Stimulated activated CD8-positive, alpha-beta memory T cell treated with anti-CD3 and anti-CD28 coated beads, Interleukin-2, amount 100 ng/mL, for 48 hours (primary cell): Measurements from ENCODE around the gene PPFIBP2.

Source experiments
- DNase-seq, 2 donors: peaks; one replicate each; pipeline ENCODE4 v3.0.0-alpha.2; 2020; ENCODE audit warnings: low read depth in 2 of 2

PPFIBP2 gene

DNA sequence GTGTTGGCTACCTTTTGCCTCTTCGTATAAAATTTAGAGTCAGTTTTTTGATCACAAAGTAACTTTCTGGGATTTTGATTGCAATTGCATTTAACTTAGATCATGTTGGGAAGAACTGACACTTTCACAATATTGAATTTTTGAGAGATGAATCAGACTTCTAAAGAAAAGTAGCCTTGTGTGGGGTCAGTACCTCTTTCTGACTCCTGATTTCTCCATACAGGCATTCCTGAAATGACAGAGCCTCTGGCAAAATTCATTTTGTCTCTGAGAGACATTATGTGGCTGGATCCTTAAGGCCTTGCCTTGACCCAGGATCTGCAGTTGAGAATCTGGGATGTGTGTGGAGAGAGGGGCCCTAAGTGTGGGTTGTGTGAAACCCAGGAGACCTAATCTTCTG, 37.8 kb downstream of the PPFIBP2 start:
- DNase-seq: no peak

DNA sequence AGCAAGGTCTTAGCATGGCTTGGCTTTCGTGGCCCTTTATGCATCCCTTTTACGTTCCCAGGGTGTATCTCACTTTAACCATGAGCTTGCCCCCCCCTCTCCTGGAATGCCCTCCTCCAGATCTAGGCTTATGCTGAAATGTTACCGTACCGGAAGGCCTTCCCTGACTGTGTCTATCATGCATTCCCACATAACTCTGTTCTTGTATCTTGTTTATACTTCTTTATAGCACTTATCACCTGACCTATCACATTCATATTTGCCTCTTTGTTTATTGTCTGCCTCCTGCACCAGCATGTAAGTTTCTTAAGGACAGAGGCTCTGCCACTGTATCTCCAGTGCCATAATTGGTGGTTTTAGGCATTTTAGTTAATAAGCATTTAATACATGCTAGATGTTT, 38.9 kb downstream of the PPFIBP2 start:
- no peak for DNase-seq

DNA sequence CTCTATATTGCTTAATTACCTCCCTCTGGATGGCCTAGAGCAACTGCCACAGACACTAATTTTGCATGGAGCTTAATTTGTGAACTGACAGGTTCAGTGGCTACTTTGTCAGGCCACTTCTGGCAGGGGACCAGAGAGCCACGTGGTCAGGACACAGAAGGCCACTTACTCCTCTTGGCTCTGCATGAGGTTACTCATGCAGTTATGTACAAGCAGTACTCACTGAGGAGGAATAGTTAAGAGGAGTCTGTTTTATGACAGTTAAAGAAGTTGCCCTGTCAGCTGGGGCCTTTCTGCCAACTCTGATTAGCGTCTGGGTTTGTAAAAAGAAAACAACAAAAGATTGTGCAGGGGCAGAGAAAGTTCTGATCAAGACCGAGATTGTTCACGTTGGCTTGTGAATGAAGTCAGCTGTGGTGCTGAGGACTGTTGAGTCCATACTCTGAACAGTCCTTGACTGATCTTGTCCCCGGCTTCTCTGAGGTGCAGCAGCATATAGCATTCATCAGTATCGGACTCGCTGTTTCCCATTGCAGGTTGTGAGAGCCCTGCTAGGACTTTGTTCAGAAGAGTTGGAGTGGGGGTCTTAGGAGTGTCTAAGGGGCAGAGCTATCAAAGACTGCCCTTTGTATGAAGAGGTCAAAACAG, 41.4 kb downstream of the PPFIBP2 start:
- no peak for DNase-seq

DNA sequence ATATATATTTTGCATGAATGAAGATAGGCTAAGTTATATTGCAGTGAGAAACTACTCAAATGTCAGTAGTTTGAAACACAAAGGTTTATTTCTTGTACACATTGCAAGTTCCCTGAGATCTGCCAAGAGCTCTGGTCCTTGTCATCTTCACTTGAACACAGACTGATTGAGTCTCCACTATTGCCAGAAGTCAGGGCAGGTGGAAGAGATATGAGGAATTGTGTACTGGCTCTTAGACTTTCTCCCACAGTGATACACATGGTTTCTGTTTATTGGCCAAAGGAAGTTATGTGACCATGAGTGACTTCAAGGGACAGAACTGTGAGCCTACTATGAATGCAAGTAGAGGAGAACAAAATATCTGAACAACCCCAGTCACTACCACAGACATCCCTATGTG, 44.2 kb downstream of the PPFIBP2 start:
- no peak for DNase-seq

DNA sequence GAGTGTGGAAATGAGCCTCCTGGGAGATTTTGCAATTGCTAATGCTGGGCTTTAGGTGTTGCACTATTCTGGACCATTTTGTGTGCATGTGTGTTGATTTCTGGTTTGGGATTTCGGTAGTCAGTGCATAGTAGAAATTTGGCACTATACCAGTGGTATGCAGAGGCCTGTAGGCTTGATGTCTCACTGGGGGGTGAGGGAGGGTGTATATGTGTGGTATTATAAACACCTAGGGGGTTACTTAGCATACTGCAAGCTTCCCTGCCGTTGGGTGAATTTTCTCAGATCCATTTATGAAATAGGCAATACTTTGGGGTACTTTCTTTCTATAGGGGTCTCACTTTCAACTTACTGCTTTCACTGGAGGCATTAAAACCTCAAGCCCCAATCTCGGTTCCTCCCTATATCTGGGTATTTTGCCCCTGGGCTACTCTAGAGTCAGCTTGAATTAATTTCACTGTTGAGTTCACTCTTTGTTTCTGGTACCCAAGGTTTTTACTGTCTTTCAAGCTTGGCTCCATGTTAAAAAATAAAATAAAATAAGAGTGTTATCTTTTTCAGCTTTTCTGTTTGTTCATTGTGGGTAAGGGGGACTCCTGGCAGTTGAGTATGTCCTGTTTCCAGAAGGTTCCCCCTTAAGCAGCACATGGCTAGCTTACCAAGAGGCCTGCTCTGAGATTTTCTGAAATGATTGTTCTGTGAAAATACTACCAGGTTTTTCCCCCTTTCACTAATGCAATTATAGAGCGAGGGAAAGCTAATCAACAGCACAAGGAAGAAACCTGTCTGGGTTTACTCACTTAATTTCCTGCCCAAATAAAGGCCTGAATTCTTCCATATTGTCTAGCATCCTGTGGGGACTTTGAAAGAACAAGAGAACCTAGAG, 45.8 kb downstream of the PPFIBP2 start:
- DNase-seq: no peak

DNA sequence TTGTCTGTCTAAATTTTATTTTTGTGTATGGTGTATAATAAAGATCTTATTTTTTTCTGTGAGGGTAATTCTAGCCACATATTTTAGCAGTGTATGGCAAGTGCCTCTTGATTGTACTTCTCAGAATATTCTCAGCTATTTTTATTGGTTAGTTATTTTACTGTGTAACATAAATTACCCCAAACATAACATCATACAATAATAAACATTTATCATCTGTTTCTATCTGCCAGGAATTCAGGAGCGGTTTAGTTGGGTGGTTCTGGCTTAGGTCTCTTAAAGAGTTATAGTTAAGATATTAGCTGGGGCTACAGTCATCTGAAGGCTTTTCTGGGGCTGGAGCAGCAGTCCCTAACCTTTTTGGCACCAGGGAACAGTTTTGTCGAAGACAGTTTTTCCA, 47.8 kb downstream of the PPFIBP2 start:
- DNase-seq: no peak

DNA sequence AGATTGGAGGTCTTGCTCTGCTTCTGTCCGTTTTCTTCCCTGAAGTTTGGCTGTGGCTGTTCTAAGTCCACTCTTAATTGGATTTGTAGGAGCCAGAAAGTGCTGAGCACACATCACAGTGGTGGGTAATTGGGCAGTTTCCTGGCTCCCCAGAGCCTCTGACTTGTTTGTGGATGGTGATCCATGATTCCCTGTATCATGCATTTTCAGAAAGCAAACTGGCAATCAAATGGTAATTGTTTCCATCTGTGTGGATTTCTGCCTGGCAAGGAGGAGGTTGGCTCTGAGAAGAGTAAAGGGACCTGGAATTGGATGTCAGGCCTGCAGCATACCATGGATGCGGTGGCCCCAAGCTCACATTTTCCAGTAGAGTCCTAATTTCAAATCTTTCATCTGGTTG, 49.5 kb downstream of the PPFIBP2 start:
- DNase-seq: no peak

DNA sequence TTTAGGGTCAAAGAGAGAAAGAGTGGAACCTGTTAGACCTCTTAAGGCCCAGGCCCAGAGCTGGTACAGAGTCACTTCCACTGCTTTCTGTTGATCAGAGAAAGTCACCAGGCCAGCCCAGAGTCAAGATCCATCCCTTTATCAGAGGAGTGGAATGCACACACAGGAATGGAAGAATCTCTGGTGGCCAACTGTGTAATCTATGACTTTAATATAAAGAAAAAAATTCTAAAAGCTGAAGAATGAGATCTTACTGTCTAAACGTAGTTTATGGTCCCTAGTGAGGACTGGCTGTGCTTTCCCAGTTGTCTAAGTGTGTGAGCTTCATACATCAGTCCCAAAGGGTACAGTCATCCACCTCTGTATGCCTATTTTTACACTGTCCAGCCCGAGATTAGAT, 51.0 kb downstream of the PPFIBP2 start:
- DNase-seq: no peak

DNA sequence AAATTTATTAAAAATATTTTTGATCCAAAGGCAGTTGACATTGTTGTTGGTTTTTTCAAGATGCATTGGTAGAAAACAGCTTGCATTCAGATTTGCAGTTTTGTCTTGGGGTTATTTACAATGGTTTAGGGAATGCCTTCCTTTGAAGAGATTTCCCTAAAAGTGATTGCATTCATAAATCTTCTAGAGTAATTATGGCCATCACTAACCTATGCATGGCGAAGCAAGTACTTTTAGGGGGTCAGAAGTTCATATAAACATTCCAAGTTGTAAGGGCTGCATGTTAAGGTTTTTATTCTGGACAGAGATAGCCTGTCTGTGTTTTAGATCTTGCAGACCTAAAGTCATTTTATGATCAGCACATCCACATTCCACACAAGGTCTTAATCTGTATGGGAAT, 53.5 kb downstream of the PPFIBP2 start:
- DNase-seq: no peak

DNA sequence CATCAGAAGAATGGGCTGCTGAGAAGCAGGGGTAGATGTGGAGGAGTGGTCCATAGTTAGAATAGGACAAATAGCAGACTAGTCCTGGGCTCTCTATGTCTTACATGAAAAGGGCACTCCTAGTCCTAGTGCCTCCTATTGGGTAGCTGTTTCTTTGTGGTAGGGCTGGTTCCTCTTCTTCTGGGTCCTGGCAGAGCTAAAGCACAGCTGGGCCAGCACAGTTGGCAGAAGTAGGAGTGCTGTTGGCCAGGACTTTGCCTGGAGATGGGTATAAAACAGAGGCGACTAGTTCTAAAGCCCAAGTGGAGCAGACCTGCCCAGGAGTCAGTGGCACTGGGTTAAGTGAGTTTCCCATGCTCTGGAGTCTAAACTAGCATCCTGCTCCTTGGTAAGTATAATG, 55.2 kb downstream of the PPFIBP2 start:
- no peak for DNase-seq

DNA sequence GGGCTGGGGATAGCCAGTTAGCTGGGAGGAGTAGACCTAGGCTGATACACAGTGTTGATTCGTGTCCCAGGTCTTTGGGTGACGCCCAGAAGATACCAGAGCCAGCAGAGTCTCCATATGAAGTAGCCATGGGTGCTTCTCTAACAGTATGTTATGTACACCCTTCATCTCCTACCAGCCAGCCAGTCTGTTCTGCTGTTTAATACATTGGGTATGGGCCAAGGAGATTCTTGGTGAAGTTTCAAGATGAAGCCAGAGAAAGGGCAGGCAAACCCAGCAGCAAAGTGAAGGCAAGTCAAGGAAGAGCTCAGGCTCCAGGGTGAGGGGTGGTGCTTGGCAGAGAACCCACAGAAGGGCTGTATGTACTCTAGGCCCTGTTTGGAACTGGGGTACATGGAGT, 56.4 kb downstream of the PPFIBP2 start:
- no peak for DNase-seq

DNA sequence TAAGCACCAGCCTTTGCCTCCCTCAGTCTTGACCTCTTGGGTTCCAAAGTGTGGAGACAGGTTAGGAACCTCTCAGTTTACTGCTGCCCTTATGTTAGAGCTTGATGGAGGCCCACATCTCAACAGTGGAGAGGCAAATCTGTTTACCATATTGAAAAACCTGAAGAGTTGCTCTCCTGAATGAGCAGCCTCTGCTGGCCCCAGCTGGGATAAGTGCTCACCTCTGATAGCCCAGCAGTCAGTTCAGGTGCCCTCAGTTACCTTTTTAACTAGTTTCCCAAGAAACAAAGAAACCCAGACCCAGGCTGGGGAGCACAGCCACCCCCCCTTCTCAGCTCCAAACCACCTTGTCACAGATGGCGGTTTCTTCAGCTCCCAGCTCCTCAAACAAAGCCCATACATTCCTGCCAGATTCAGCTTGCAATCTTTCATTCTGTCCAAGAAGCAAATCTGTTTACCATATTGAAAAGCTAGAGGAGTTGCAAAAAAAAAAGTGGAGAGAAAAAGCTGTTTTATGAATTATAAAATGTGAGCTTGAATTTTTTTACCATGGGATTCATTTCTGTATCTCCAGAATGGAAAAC, 57.2 kb downstream of the PPFIBP2 start:
- no peak for DNase-seq

DNA sequence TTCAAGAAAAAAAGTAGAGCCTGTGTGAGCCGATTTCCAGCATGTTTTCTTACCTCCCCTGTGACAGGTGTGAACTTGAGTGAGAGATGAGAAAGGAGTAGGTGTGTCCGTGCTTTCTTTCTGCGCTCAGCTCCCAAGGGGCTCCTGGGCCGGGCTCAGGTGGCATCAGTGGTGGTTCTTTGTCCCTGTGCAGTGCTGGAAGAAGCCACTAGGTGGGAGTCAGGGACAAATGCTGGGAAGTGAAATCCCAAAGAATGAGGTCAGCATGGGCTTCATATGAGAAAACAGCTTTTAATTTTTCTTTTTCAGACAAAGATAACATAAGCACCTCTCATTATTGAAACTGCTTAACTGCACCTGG, 57.8 kb downstream of the PPFIBP2 start:
- DNase-seq: peak in 1 of 2 donors; percentile 8

DNA sequence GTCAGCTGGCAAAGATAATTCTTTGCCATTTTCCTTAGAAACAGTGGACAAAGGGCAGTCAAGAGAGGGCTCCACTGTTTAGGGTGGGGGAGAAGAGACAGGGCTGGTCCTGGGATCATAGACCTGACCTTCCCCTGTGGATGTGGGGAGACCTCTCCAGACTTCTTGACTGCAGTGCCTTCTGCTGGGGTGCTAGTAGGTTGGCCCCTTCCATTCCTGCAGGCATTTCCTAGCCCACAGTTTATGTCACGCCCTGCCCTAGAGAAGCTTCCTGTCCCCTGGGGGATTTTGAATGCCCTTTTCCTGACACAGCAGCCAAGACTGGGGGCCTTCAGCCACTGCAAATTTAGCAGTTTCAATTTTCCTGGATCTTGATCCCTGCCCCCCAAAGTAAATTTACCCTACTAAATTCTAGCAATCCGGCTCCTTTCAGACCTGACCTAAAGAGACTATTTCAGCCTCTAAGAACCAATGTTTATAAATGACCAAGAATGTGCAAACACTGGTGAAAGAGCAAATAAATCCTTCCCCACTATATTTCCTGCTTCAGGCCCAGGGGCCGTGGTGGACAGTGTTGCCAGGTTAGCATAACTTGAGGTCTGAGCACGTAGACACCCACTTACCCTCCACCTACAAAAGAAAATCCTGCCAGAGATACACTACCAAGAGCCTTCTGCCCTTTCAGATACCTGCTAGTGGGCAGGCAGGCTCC, 58.4 kb downstream of the PPFIBP2 start:
- no peak for DNase-seq

DNA sequence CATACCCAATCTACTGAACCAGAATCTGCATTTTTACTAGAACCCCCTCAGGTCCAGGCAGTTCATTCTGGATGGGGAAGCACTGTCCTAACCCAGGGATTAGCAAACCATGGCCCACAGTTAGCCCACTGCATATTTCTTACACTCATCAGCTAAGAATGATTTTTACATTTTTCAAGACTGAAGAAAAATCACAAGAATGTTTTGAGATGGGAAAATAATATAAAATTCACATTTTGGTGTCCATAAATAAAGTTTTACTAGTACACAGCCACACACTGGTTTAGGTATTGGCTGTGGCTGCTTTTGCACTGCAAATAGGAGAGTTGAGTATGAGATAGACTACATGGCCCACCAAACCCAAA, 59.4 kb downstream of the PPFIBP2 start:
- DNase-seq: no peak

DNA sequence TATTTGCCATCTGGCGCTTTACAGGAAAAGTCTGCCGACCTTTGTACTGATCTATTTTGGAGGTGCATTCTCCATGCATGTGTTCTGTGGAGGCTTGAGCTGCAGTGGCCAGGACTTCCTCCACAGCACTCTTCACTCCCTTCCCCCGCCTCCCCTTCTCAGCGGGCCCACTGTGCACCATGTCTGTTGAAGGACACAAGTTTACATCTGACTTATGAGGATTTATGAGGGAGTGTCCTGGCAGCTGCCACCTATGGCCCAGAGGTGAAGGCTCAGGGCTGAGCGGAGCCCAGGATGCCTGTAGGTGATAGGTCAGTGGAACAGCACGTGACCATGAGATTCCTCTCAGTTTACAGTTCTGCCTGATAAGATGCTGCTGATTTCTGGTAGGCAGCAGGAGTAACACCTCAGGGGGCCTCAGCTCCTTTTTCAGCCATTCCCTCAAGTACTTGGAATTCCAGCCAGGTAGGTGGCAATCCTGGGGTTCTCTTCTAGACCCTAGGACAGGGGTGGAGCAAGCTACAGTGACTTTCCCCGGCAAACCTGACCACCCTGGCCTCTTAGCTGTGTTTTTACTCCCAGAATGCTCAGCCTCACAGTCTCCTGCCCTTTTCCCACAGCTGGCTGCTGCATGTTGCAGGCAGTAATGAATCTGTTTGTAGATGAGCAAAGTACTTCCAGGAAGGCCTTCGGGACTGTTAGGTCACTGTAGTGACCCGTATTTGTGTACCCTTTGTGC, 59.9 kb downstream of the PPFIBP2 start:
- DNase-seq: no peak

DNA sequence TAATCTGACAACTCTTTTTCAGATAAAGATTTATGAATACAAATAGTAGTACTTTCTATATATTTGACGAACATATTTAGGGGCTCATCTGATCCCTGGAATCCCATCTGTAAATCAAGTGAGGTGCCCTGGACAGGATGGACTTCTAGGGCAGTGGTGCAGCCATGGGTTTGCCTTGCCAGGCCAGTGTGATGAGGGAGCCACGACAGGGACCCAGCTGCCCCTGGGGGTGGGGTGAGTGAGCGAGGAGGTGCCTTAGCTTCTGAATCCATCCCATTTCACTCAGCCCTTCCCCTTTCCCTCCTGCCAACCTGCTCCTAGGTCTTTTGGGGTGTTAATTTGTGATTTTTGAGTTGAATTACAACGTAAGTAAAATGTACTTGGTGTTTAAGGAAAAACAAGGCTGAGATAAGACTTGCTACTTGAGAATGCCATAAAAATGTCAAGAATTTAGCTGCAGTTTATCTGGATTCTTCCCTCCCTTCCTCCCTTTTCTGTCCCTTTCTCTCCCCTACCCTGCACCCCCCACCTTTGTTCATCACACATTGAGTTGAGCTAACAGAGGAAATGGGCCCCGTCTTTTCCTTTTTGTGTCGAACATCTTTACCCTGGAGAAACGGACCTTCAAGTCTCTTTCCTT, 60.8 kb downstream of the PPFIBP2 start:
- DNase-seq: no peak

DNA sequence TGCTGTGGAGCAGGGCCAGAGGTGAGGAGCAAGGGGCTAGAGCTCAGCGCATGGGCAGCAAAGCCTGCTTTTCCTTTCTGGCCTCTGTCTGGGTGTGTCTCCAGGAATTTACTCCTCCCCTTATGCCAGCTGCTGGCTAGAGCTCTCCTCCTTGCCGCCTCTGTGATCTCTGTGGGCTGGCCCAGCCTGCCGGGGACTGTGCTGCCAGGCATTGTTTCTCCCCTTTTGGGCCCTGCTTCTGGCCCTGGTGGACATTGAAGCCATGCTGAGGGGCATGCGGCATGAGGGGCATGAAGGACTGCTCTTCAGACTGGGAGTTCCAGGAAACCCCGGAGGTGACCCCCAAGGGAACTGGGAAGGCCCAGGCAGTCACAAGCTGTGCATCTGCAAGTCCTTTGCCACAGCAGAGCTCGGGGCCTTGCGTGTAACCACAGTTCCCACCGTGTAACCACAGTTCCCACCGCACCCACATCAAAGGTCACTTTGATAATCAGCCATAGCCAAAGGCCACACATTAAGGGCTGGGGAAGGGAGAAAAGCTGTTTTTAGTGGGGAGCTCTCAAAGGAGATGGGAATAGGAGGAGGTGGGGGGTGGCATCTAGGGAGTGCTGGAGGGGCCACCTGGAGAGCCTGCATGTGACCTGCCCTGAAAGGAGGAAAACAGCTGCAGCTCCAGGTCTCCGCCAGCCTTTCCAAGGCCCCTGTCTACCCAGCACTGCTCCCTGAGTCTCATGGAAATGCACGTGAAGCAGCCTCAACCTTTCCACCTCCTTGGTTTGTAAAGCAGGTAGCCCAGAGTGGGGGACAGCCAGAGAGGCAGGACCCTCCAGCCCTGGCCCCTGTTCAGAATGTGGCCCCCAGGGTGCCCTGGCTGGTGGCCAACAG, 62.3 kb downstream of the PPFIBP2 start:
- peak in 1 of 2 donors; percentile 10 for DNase-seq

DNA sequence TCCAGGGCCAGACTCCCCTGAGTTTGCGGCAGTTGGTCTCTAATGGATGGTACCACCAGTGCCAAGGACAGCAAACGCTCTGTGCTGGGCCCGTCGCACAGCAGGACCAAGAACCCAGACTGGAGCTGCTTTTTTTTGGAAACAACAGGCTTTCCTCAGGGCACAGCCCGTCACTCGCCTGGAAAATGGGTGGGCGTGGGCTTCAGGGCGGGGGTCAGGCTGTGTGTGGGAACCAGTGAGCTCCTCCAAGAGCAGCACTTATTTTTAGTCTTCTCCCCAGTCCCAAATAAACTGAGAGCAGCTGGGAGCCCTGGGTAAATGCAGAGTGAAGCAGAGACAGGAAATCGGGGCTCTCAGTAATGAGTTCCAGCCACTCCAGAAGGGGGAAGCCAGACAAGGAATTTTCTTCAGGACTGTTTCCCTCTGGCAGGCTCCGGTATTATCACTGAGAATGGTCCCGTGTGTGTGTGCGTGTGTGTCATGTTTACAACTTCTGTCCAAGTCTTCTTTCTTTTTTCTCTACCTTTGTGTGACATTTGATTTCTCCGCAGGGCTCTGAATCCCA, 63.0 kb downstream of the PPFIBP2 start:
- no peak for DNase-seq
